ENCODE measurements around the gene CEP41. TPM values are rescaled to one million over a fixed set of nuclear protein-coding genes. Genes with fewer than 3 reads are reported as not detected.

Gene CEP41
- 14.4 and 16.0 TPM in 2 replicates for total RNA-seq

DNA sequence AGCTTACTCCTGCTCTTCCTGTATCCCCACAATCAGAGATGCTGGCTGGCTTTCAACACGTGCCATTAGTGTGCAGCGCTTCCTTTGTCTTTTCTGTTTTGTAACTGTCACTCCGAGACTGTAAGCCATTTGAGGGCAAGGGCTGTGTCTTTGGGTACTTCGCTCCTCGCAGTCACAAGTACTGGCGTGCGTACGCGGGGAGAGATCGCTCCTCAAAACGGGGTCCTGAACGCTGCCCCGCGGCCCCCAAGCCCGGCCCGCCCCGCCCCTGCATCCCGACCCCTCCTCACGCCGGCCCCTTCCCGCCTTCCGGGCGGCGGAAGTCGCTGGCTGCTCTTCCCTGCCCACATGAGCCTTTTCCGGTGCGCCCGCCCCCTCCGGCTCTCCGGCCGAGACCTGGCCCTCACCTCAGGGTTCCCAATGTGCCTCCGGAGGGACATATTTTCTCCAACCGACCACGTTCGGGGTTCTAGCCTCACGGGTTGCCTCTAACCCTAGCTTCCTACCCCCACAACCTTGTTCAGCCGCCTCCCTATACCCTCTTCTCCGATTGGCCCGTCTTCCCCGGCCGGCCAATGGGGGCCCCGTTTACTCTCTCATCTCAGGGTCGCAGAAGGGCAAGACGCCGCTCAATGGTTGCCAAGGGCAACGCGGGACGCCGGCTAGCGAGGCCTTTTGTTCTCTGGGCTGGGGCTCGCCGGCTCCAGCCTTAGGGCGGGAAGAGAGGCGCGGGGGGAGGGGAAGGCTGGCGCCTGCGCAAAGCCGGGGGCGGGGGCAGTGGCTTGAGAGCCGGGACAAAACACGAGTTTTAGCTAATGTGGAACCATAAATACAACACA is at the start of gene CEP41:
Gene CEP41 (minus strand): TSS at position 490 of the 839 bp plus-strand sequence. CDS start 50 bp downstream, at position 440.
- intact Hi-C loops (cut with micrococcal nuclease), result loop anchor here (1.0 to 10.0 kb wide), 8 partner anchors 18 to 1117 kb away; partner anchors contain the start of genes COPG2, MKLN1, PODXL and TMEM209

DNA sequence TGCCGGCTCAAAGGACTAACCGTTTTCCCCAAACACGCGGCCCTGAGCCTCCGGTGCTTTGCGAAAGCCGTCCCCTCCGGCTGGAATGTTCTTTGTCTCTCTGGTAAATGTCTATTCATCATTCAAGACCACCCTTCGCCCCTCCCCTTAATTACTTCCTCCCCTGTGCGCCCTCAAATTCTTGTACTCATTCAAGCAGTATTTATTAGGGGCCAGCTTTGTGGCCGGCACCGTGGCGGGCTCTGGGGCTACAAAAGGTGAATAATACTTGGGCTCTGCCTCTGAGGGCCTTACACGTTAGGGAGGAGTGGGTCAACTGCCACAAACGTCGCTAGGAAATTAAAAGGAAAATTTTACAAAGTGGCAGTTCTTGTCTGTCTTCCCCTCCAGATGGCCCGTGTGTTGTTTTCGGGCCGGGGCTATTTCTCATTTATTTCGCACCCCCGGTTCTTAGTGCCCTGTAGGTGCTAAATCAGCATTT is 49.5 kb upstream of the CEP41 start:
- intact Hi-C loops (cut with micrococcal nuclease), result no loop called here

- intact Hi-C loops (cut with micrococcal nuclease), result no loop called here
These were observed 48.5 kb upstream of the CEP41 start for GRCh38 chr7:130489140-130489983.

- intact Hi-C loops (cut with micrococcal nuclease), result loop anchor here (1.0 kb wide), 1 partner anchor 418 kb away; the partner anchor contains the start of gene KLHDC10
These were observed 47.8 kb upstream of the CEP41 start for GRCh38 chr7:130488392-130489139.

DNA sequence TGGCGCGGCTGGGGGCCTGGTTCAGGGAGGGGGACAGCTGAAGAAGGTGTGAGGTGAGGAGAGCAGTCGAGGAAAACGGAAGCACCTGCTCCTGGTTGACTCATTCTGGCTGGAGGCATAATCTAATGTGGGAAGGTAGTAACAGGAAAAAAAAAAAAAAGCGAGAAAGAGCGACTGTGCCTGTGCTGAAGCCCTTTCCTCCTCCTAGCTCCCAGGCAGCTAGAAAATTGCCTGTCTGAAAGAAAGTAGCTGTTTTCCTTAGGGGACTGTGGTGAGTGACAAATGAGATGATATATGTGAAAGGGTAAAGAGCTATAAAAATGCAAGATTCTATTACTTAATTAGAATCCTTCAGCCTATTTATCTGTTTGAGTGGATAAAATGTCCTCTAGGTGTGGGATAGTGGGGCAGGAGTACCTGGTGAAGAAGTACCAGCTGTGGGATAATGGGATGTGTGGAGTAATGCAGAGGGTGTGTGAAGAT is 46.2 kb upstream of the CEP41 start:
- intact Hi-C loops (cut with micrococcal nuclease), result loop anchor here (1.0 to 2.0 kb wide), 6 partner anchors 46 to 346 kb away; partner anchors contain the start of genes CEP41, KLF14 and TMEM209

GRCh38 chr7:130486114-130486953 is 45.5 kb upstream of the CEP41 start:
- intact Hi-C loops (cut with micrococcal nuclease), result loop anchor here (1.0 to 2.0 kb wide), 6 partner anchors 46 to 346 kb away; partner anchors contain the start of genes CEP41, KLF14 and TMEM209

GRCh38 chr7:130485734-130486113 is 44.9 kb upstream of the CEP41 start:
- intact Hi-C loops (cut with micrococcal nuclease), result loop anchor here (1.0 to 2.0 kb wide), 6 partner anchors 45 to 347 kb away; partner anchors contain the start of genes CEP41, KLF14 and TMEM209

GRCh38 chr7:130483031-130483430 is 42.2 kb upstream of the CEP41 start:
- intact Hi-C loops (cut with micrococcal nuclease), result no loop called here

- intact Hi-C loops (cut with micrococcal nuclease), result no loop called here
These were observed 41.1 kb upstream of the CEP41 start for GRCh38 chr7:130481898-130482297.

GRCh38 chr7:130479716-130480400 is 39.0 kb upstream of the CEP41 start:
- intact Hi-C loops (cut with micrococcal nuclease), result no loop called here

DNA sequence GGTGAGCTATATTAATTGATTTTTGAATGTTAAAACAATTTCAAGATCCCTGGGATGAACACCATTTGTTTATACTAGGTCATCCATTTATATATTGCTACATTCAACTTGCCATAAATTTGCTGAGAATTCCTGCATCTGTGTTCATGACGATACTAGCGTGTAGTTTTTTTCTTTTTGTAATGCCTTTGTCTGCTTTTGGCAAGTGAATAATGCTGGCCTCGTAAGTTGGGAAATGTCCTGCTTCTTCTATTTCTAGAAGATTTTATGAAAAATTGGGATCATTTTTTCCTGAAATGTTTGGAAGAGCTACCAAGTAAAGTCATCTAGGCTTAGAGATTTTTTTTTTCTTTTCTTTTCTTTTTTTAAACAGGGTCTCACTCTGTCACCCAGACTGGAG is 38.2 kb upstream of the CEP41 start:
- intact Hi-C loops (cut with micrococcal nuclease), result no loop called here

DNA sequence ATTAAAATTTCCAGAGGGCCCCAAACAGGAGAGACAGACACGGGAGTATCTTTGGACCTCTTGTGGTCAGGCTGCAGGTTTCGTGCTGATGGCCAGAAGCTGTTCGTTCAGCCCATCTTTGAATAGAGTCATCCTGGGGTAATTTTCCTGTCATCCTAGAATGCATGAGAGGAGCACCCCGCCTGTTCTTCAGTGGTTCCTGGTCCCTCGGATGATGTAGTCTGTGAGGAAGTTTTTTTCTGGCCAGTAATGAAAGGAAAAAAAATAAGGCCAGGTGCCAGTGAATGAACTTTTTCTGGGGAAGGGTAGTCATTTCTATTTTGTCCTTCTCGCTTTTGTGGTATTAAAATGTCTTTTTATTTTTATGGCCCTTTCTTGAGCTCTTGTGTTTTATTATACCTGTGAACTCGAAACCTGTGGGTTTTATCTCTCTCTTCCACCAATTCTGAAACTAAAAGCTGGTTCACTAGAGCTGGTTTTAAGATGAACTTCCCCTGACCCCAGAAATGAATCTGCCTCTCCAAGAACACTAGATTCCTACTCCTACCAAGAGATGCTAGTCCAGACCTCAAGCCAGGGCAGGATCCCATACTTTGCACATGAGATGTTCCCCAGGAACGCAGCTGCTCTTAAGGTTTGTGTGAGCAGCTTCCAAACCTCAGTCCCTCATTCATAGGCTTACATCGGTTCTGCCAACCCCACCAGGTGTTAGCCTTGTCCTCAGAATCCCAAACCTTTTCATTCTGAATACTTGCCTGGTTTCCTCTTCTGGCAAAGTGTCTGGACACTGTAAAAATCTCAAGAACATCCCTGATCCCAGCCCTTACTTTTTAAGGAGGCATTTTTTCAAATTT is 35.7 kb upstream of the CEP41 start:
- intact Hi-C loops (cut with micrococcal nuclease), result no loop called here

DNA sequence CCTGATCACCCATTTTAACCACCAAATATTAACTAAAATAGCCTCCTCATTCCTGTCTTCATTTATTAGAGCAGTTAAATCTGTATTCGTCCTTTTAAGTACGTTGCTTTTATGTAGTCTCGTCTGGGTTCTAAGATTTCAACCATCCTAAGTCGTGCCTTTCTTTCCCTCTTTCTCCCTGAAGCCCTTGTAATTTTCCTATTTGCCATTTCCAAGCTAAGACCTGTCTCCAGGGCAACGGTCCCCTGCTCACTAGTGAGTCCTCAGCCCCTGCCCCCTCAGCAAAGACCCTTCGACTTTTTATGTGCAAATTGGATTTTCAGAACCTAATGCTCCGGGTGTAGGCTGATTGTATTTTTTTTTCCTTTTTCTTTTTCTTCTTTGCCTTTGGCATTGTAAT is 35.0 kb upstream of the CEP41 start:
- intact Hi-C loops (cut with micrococcal nuclease), result no loop called here

DNA sequence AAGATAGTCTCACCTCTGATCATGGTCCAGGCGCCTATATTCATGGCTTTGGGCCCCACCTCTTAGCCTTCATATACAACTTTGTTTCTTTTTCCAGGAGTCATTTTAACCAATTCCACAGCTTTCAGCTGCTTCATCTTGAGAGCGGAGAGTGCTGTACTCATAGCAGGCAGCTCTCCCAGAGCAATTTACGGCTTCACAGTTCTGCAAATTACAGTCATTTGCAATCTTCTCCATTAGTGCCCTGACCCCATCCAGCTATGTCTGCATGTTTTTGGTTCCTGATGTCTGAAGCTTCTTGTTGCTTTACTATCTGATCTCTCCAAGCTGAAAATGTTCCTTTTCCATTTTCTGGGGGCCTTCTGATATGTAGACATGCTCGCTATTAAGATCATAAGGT is 33.1 kb upstream of the CEP41 start:
- intact Hi-C loops (cut with micrococcal nuclease), result no loop called here

- intact Hi-C loops (cut with micrococcal nuclease), result no loop called here
These were observed 32.5 kb upstream of the CEP41 start for GRCh38 chr7:130473289-130473688.

GRCh38 chr7:130471974-130472373 is 31.2 kb upstream of the CEP41 start:
- intact Hi-C loops (cut with micrococcal nuclease), result no loop called here

DNA sequence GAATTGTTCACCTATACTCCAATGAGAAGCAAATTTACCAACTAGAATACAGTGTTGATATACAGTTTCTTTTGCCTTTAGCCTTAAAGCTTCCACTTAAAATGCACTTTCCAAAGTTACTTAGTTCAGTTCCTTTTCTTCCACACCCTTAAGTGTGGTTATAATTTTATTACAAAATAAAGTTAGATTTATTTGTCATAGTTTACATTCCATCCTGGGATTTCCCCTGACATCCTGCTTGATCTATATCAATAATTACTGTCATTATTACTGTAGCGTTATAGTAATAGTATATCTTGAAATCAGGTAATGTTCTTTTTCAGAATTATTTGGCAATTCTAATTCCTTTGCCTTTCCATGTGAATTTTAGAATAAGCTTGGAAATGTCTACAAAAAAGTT is 27.8 kb upstream of the CEP41 start:
- intact Hi-C loops (cut with micrococcal nuclease), result no loop called here
